ENCODE results near the gene SOX8. TPM values are rescaled to one million over a fixed set of nuclear protein-coding genes. Genes with fewer than 3 reads are reported as not detected.

Gene SOX8
- total RNA-seq, 1 donor from 2014 or later, result 0.75 TPM

DNA sequence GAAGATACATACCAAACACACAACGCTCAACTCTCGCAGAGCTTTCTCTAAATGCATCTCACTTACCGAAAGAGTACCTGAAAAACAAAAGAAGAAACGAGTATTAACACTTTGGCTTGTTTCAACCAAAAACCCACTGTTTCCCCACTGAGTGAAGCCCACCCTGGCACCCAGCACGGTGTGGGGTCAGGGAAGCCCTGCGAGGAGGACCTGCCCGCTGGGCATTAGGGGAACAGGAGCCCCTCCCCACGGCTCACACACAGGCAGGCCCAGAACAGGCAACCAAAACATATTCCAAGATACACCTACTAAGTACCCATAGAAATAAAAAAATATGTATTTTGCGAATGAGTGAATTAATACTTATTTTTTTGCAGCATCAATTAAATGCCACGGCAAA, 47.4 kb upstream of the SOX8 start:
- no peak overlapping the region for H3K9ac ChIP-seq
- no peak overlapping the region for H3K4me3 ChIP-seq
- no peaks in the 10 kb centered on the region for H3K9me3 ChIP-seq (ENCODE audit: low read depth)
- H3K27me3 ChIP-seq, result peaks cover 4% of the 10 kb centered on the region
- H3K36me3 ChIP-seq, result no peaks in the 10 kb centered on the region
- H3F3A ChIP-seq (ENCODE audit: low read depth), result no peaks in the 10 kb centered on the region
- TF ChIP-seq, protein P1, sequence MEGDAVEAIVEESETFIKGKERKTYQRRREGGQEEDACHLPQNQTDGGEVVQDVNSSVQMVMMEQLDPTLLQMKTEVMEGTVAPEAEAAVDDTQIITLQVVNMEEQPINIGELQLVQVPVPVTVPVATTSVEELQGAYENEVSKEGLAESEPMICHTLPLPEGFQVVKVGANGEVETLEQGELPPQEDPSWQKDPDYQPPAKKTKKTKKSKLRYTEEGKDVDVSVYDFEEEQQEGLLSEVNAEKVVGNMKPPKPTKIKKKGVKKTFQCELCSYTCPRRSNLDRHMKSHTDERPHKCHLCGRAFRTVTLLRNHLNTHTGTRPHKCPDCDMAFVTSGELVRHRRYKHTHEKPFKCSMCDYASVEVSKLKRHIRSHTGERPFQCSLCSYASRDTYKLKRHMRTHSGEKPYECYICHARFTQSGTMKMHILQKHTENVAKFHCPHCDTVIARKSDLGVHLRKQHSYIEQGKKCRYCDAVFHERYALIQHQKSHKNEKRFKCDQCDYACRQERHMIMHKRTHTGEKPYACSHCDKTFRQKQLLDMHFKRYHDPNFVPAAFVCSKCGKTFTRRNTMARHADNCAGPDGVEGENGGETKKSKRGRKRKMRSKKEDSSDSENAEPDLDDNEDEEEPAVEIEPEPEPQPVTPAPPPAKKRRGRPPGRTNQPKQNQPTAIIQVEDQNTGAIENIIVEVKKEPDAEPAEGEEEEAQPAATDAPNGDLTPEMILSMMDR (IDR thresholded peaks at IDR 0.05), result no peak
- no peak for TF ChIP-seq EZH2phosphoT487 (IDR thresholded peaks at IDR 0.05)
- no peak for TF ChIP-seq EZH2 (IDR thresholded peaks at IDR 0.05)
- no peaks in the 10 kb centered on the region for H3K4me1 ChIP-seq
- Mint-ChIP-seq H3K9me3 (no peaks in the 10 kb centered on the region), H3K36me3 (peaks cover 10% of the 10 kb centered on the region), H3K27ac (no peak overlapping the region), H3K27me3 (ENCODE audit: insufficient read depth, low read depth) (peaks cover 6% of the 10 kb centered on the region), H3K4me3 (no peak overlapping the region), H3K4me1 (peaks cover 17% of the 10 kb centered on the region)
- H3K4me2 ChIP-seq, result no peak overlapping the region
- DNase-seq (ENCODE audit: low spot score), result no peak
- H3K27ac ChIP-seq, result no peak overlapping the region
- no peak overlapping the region for H2AFZ ChIP-seq (replicated peaks)
- H4K20me1 ChIP-seq (ENCODE audit: low read depth), result no peaks in the 10 kb centered on the region
- H3K79me2 ChIP-seq (ENCODE audit: low read depth), result no peaks in the 10 kb centered on the region

DNA sequence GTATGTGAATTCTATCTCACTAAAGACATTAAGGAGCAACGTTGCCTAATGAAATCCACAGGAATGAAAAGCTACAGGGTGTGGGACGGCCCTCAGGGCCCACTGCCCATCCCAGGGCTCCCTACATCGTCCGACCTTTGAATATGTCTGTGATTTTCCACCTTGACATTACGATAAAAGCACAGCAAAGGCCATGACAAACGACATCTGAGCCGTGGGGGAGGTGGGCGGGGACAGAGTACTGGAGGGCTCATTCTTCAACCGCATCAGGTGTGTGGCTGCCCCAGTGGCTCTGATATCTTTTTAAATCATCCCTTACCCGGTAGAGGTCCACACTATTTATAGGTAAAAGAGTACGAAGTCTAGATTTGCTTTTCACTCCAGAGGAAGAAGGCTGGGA, 45.9 kb upstream of the SOX8 start:
- Mint-ChIP-seq H3K27ac (no peak overlapping the region), H3K27me3 (ENCODE audit: insufficient read depth, low read depth) (peaks cover 2% of the 10 kb centered on the region), H3K4me3 (no peak overlapping the region), H3K9me3 (peaks cover 9% of the 10 kb centered on the region), H3K36me3 (peaks cover 16% of the 10 kb centered on the region), H3K4me1 (peaks cover 11% of the 10 kb centered on the region)
- H3F3A ChIP-seq (ENCODE audit: low read depth), result no peaks in the 10 kb centered on the region
- no peak for DNase-seq (ENCODE audit: low spot score)
- TF ChIP-seq EZH2phosphoT487 (IDR thresholded peaks at IDR 0.05) (no peak), EZH2 (IDR thresholded peaks at IDR 0.05) (no peak)
- TF ChIP-seq, protein P1 (IDR thresholded peaks at IDR 0.05), result no peak
- H3K4me3 ChIP-seq, result no peak overlapping the region
- H3K27me3 ChIP-seq, result no peaks in the 10 kb centered on the region
- H3K27ac ChIP-seq, result no peak overlapping the region
- no peak overlapping the region for H3K4me2 ChIP-seq
- no peaks in the 10 kb centered on the region for H3K36me3 ChIP-seq
- H4K20me1 ChIP-seq (ENCODE audit: low read depth), result no peaks in the 10 kb centered on the region
- no peak overlapping the region for H2AFZ ChIP-seq (replicated peaks)
- H3K9ac ChIP-seq, result no peak overlapping the region
- no peaks in the 10 kb centered on the region for H3K79me2 ChIP-seq (ENCODE audit: low read depth)
- no peaks in the 10 kb centered on the region for H3K9me3 ChIP-seq (ENCODE audit: low read depth)
- H3K4me1 ChIP-seq, result no peaks in the 10 kb centered on the region

DNA sequence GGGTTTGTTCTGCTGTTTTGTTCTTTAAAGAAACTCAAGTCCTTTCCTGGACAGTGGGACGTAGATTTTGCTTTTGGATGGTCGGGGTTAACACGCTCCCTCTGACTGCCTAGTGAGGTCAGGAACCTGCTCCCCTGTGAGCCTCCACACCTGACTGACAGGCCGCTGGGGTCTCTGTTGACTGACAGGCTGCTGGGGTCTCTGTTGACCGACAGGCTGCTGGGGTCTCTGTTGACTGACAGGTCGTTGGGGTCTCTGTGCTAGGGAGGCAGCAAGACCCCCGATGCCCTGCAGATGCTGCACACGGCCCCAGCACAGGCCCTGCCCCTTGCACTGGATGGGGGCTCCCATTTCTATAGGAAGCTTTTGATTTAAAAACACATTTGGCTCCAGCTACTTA, 44.3 kb upstream of the SOX8 start:
- H3K27ac Mint-ChIP-seq, result no peak overlapping the region
- H3K4me3 Mint-ChIP-seq, result no peak overlapping the region
- Histone ChIP-seq H3K27me3 (no peaks in the 10 kb centered on the region), H3K9ac (no peak overlapping the region), H2AFZ (replicated peaks) (no peak overlapping the region), H3K9me3 (ENCODE audit: low read depth) (no peaks in the 10 kb centered on the region), H3K79me2 (ENCODE audit: low read depth) (no peaks in the 10 kb centered on the region), H3K4me2 (no peak overlapping the region), H3K4me1 (no peaks in the 10 kb centered on the region), H4K20me1 (ENCODE audit: low read depth) (no peaks in the 10 kb centered on the region), H3K27ac (no peak overlapping the region), H3K36me3 (no peaks in the 10 kb centered on the region), H3K4me3 (no peak overlapping the region), H3F3A (ENCODE audit: low read depth) (no peaks in the 10 kb centered on the region)
- peaks cover 32% of the 10 kb centered on the region for H3K36me3 Mint-ChIP-seq
- H3K9me3 Mint-ChIP-seq, result peaks cover 23% of the 10 kb centered on the region
- DNase-seq (ENCODE audit: low spot score), result no peak
- peaks cover 3% of the 10 kb centered on the region for H3K4me1 Mint-ChIP-seq
- H3K27me3 Mint-ChIP-seq (ENCODE audit: insufficient read depth, low read depth), result peaks cover 2% of the 10 kb centered on the region
- no peak for TF ChIP-seq EZH2 (IDR thresholded peaks at IDR 0.05)
- TF ChIP-seq EZH2phosphoT487 (IDR thresholded peaks at IDR 0.05), result no peak
- TF ChIP-seq, protein P1 (IDR thresholded peaks at IDR 0.05), result no peak

Data from neural progenitor cell (in vitro differentiated cells).